ENCODE data around the gene FLNC. TPM values are rescaled to one million over a fixed set of nuclear protein-coding genes. Genes with fewer than 3 reads are reported as not detected.

Gene FLNC
- polyA plus RNA-seq, 1 donor from 2014 or later, result 0.36 TPM

- Histone ChIP-seq H3K4me3 (ENCODE audit: low read length) (no peak overlapping the region), H3K27me3 (ENCODE audit: insufficient read depth, low read depth, low read length) (peaks cover 13% of the 10 kb centered on the region), H3K79me2 (replicated peaks; ENCODE audit: insufficient read depth, low read length) (no peaks in the 10 kb centered on the region), H3K36me3 (ENCODE audit: insufficient read depth, low read length) (no peaks in the 10 kb centered on the region), H4K20me1 (ENCODE audit: insufficient read depth) (no peaks in the 10 kb centered on the region), H3K9me2 (ENCODE audit: insufficient read depth, low read length) (no peaks in the 10 kb centered on the region), H3K9ac (ENCODE audit: low read length) (no peak overlapping the region), H2AFZ (ENCODE audit: low read depth, low read length) (no peak overlapping the region), H3K4me2 (ENCODE audit: low read length) (no peak overlapping the region), H3K9me3 (ENCODE audit: low read length) (no peaks in the 10 kb centered on the region), H3K27ac (ENCODE audit: low read length) (no peak overlapping the region), H3F3A (ENCODE audit: insufficient read depth, low read length, poor library complexity, severe bottlenecking) (no peaks in the 10 kb centered on the region)
- TF ChIP-seq TAF1 (IDR thresholded peaks at IDR 0.05; ENCODE audit: low read depth), result no peak
- no peak for TF ChIP-seq SMC3 (conservative IDR thresholded peaks at IDR 0.05; ENCODE audit: poor library complexity)
- TF ChIP-seq, protein P1, sequence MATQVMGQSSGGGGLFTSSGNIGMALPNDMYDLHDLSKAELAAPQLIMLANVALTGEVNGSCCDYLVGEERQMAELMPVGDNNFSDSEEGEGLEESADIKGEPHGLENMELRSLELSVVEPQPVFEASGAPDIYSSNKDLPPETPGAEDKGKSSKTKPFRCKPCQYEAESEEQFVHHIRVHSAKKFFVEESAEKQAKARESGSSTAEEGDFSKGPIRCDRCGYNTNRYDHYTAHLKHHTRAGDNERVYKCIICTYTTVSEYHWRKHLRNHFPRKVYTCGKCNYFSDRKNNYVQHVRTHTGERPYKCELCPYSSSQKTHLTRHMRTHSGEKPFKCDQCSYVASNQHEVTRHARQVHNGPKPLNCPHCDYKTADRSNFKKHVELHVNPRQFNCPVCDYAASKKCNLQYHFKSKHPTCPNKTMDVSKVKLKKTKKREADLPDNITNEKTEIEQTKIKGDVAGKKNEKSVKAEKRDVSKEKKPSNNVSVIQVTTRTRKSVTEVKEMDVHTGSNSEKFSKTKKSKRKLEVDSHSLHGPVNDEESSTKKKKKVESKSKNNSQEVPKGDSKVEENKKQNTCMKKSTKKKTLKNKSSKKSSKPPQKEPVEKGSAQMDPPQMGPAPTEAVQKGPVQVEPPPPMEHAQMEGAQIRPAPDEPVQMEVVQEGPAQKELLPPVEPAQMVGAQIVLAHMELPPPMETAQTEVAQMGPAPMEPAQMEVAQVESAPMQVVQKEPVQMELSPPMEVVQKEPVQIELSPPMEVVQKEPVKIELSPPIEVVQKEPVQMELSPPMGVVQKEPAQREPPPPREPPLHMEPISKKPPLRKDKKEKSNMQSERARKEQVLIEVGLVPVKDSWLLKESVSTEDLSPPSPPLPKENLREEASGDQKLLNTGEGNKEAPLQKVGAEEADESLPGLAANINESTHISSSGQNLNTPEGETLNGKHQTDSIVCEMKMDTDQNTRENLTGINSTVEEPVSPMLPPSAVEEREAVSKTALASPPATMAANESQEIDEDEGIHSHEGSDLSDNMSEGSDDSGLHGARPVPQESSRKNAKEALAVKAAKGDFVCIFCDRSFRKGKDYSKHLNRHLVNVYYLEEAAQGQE (IDR thresholded peaks at IDR 0.05; ENCODE audit: borderline replicate concordance), result no peak
- no peak for TF ChIP-seq EZH2 (IDR thresholded peaks at IDR 0.05; ENCODE audit: borderline replicate concordance, insufficient read depth, low read length, poor library complexity, severe bottlenecking)
- TF ChIP-seq MXI1 (conservative IDR thresholded peaks at IDR 0.05; ENCODE audit: poor library complexity, severe bottlenecking), result no peak
Measured at GRCh38 chr7:128895320-128895719, 65.1 kb downstream of the FLNC start.

DNA sequence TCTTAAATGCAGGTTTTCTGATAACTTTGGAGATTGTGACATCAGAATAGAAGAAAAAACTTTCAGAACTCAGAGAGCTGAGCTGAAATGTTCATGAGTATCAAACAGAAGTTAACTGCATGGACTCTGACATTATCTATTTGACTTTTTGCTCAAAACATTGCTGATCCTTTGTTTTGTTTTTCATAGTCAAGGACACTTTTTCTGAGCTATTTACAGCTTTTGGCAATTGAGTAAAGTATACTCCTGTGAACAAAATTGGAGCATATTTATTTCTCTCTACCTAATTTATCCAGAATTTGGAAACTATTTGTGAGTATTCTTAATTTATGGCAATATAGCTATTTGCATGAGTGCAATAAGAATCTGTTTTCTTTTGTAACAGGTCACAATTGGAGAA, 69.2 kb downstream of the FLNC start:
- no peak overlapping the region for H3K4me3 ChIP-seq (ENCODE audit: low read length)
- no peaks in the 10 kb centered on the region for H3K36me3 ChIP-seq (ENCODE audit: insufficient read depth, low read length)
- H3K4me2 ChIP-seq (ENCODE audit: low read length), result no peak overlapping the region
- no peak overlapping the region for H3K9ac ChIP-seq (ENCODE audit: low read length)
- no peaks in the 10 kb centered on the region for H3F3A ChIP-seq (ENCODE audit: insufficient read depth, low read length, poor library complexity, severe bottlenecking)
- no peaks in the 10 kb centered on the region for H3K27me3 ChIP-seq (ENCODE audit: insufficient read depth, low read depth, low read length)
- no peak for TF ChIP-seq CTCF (IDR thresholded peaks at IDR 0.05; ENCODE audit: poor library complexity, severe bottlenecking)
- TF ChIP-seq RAD21 (conservative IDR thresholded peaks at IDR 0.05), result no peak
- TF ChIP-seq MXI1 (conservative IDR thresholded peaks at IDR 0.05; ENCODE audit: poor library complexity, severe bottlenecking), result no peak
- TF ChIP-seq EZH2 (IDR thresholded peaks at IDR 0.05; ENCODE audit: borderline replicate concordance, insufficient read depth, low read length, poor library complexity, severe bottlenecking), result no peak
- TF ChIP-seq POLR2AphosphoS5 (IDR thresholded peaks at IDR 0.05), result no peak
- no peaks in the 10 kb centered on the region for H4K20me1 ChIP-seq (ENCODE audit: insufficient read depth)
- H3K27ac ChIP-seq (ENCODE audit: low read length), result no peak overlapping the region
- no peaks in the 10 kb centered on the region for H3K9me3 ChIP-seq (ENCODE audit: low read length)
- no peaks in the 10 kb centered on the region for H3K9me2 ChIP-seq (ENCODE audit: insufficient read depth, low read length)
- H3K79me2 ChIP-seq (replicated peaks; ENCODE audit: insufficient read depth, low read length), result no peaks in the 10 kb centered on the region
- H2AFZ ChIP-seq (ENCODE audit: low read depth, low read length), result no peak overlapping the region

GRCh38 chr7:128900237-128900636, 70.0 kb downstream of the FLNC start:
- H3K27me3 ChIP-seq (ENCODE audit: insufficient read depth, low read depth, low read length), result no peaks in the 10 kb centered on the region
- H3K9me2 ChIP-seq (ENCODE audit: insufficient read depth, low read length), result no peaks in the 10 kb centered on the region
- H3K79me2 ChIP-seq (replicated peaks; ENCODE audit: insufficient read depth, low read length), result no peaks in the 10 kb centered on the region
- H3K36me3 ChIP-seq (ENCODE audit: insufficient read depth, low read length), result no peaks in the 10 kb centered on the region
- H3K9ac ChIP-seq (ENCODE audit: low read length), result no peak overlapping the region
- no peak overlapping the region for H3K27ac ChIP-seq (ENCODE audit: low read length)
- no peak overlapping the region for H2AFZ ChIP-seq (ENCODE audit: low read depth, low read length)
- no peaks in the 10 kb centered on the region for H3F3A ChIP-seq (ENCODE audit: insufficient read depth, low read length, poor library complexity, severe bottlenecking)
- TF ChIP-seq MXI1 (conservative IDR thresholded peaks at IDR 0.05; ENCODE audit: poor library complexity, severe bottlenecking), result no peak
- no peak for TF ChIP-seq RAD21 (conservative IDR thresholded peaks at IDR 0.05)
- TF ChIP-seq SMC3 (conservative IDR thresholded peaks at IDR 0.05; ENCODE audit: poor library complexity), result no peak
- TF ChIP-seq EP300 (conservative IDR thresholded peaks at IDR 0.05; ENCODE audit: poor library complexity, severe bottlenecking), result no peak
- no peak for TF ChIP-seq EZH2 (IDR thresholded peaks at IDR 0.05; ENCODE audit: borderline replicate concordance, insufficient read depth, low read length, poor library complexity, severe bottlenecking)
- TF ChIP-seq, protein P1 (IDR thresholded peaks at IDR 0.05; ENCODE audit: borderline replicate concordance), result no peak
- TF ChIP-seq POLR2AphosphoS5 (IDR thresholded peaks at IDR 0.05), result no peak
- no peak for TF ChIP-seq CTCF (IDR thresholded peaks at IDR 0.05; ENCODE audit: poor library complexity, severe bottlenecking)
- TF ChIP-seq TAF1 (IDR thresholded peaks at IDR 0.05; ENCODE audit: low read depth), result no peak
- no peak overlapping the region for H3K4me3 ChIP-seq (ENCODE audit: low read length)
- no peaks in the 10 kb centered on the region for H4K20me1 ChIP-seq (ENCODE audit: insufficient read depth)
- H3K4me2 ChIP-seq (ENCODE audit: low read length), result no peak overlapping the region
- no peaks in the 10 kb centered on the region for H3K9me3 ChIP-seq (ENCODE audit: low read length)
